DOHH2 (cell line): ENCODE data around the gene MUC13.

Source experiments
- H3F3A ChIP-seq: fragments of 200-600 bp; sonication (generic), shearing (Covaris generic); 2 replicates; pipeline ENCODE4 v1.6.0; 2016; ENCODE audit warnings: antibody characterized with exemption, mild to moderate bottlenecking; ENCODE audit not compliant: control insufficient read depth, insufficient read depth
- H3K27ac ChIP-seq: fragments of 200-600 bp; sonication (generic); 2 replicates; pipeline ENCODE4 v1.5.1; 2014; ENCODE audit warnings: low read depth, mild to moderate bottlenecking, low read length, moderate library complexity
- H3K27me3 ChIP-seq: fragments of 200-600 bp; sonication (generic); 2 replicates; pipeline ENCODE4 v1.6.1; 2014; ENCODE audit warnings: mild to moderate bottlenecking, low read length, mixed read lengths; ENCODE audit not compliant: control insufficient read depth
- H3K36me3 ChIP-seq: fragments of 200-600 bp; sonication (generic); 2 replicates; pipeline ENCODE4 v1.6.1; 2014; ENCODE audit warnings: mild to moderate bottlenecking, low read length, moderate library complexity, mixed read lengths; ENCODE audit not compliant: control insufficient read depth
- H3K4me1 ChIP-seq: fragments of 200-600 bp; sonication (generic); 2 replicates; pipeline ENCODE4 v1.6.1; 2014; ENCODE audit warnings: mild to moderate bottlenecking, low read length, mixed read lengths; ENCODE audit not compliant: control insufficient read depth
- H3K4me2 ChIP-seq: fragments of 200-600 bp; sonication (generic); 2 replicates; pipeline ENCODE4 v1.6.0; 2014; ENCODE audit warnings: mild to moderate bottlenecking, low read length, moderate library complexity
- H3K4me3 ChIP-seq: fragments of 200-600 bp; sonication (generic); 2 replicates; pipeline ENCODE4 v1.5.1; 2014; ENCODE audit warnings: mild to moderate bottlenecking, low read length, mixed read lengths
- H3K79me2 ChIP-seq: fragments of 200-600 bp; sonication (generic); 2 replicates; pipeline ENCODE4 v1.6.1; 2014; ENCODE audit warnings: mild to moderate bottlenecking, low read length, mixed read lengths; ENCODE audit not compliant: control insufficient read depth
- H3K9me2 ChIP-seq: fragments of 200-600 bp; sonication (generic); replicated peaks from 2 replicates; pipeline ENCODE4 v1.6.1; 2014; ENCODE audit warnings: mild to moderate bottlenecking, low read length, mixed read lengths; ENCODE audit not compliant: control insufficient read depth
- H3K9me3 ChIP-seq: fragments of 200-600 bp; sonication (generic); 2 replicates; pipeline ENCODE4 v1.6.1; 2014; ENCODE audit warnings: antibody characterized with exemption, low read length, mixed read lengths; ENCODE audit not compliant: control insufficient read depth, insufficient read depth
- H4K20me1 ChIP-seq: fragments of 200-600 bp; sonication (generic); 2 replicates; pipeline ENCODE4 v1.6.0; 2014; ENCODE audit warnings: low read depth, mild to moderate bottlenecking, antibody characterized with exemption, low read length, moderate library complexity; ENCODE audit not compliant: control insufficient read depth, insufficient read depth
- EZH2phosphoT487 ChIP-seq: fragments of 200-600 bp; sonication (generic); IDR thresholded peaks from 2 replicates; pipeline ENCODE4 v1.6.1; 2017; ENCODE audit warnings: borderline replicate concordance, mild to moderate bottlenecking, antibody characterized with exemption, low read length, moderate library complexity, mixed read lengths
- TF ChIP-seq, protein P1 (sequence below): fragments of 200-600 bp; sonication (generic); IDR thresholded peaks from one replicate; pipeline ENCODE4 v1.5.1; 2014; ENCODE audit warnings: antibody characterized with exemption, mild to moderate bottlenecking, low read depth, low read length; ENCODE audit not compliant: poor library complexity, severe bottlenecking

MUC13 gene

DNA sequence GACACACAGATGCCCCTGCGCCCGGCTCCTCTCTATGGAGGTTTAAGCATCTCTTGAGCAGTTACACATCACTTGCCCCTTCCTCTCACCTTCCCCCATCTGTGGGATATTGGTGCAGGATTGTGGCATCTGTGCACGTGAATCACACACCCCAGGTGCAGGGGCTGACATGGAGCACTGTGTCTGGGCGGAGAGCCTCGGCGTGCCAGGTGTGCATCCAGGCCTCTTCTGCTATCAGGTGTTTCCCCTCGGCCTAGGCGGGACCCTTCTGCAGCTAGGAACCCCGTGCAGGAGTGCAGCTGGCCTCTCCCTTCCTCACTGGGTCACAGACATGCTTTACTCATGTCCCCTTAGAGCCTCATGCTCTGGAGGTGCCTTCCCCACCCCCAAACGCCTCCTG lies 33.4 kb upstream of the MUC13 start:
- Histone ChIP-seq H4K20me1 (no peaks in the 10 kb centered on the region), H3K36me3 (no peaks in the 10 kb centered on the region), H3K9me3 (no peaks in the 10 kb centered on the region), H3K9me2 (no peaks in the 10 kb centered on the region), H3K27ac (no peak overlapping the region), H3K4me2 (no peak overlapping the region), H3K4me3 (no peak overlapping the region), H3K4me1 (no peaks in the 10 kb centered on the region), H3K79me2 (no peaks in the 10 kb centered on the region), H3K27me3 (no peaks in the 10 kb centered on the region), H3F3A (no peaks in the 10 kb centered on the region)
- no peak for TF ChIP-seq EZH2phosphoT487

- H3K9me2 ChIP-seq, result no peaks in the 10 kb centered on the region
- H3K27ac ChIP-seq, result no peak overlapping the region
- no peaks in the 10 kb centered on the region for H3K36me3 ChIP-seq
- H3K4me3 ChIP-seq, result no peak overlapping the region
- no peaks in the 10 kb centered on the region for H4K20me1 ChIP-seq
- H3K27me3 ChIP-seq, result peaks cover 3% of the 10 kb centered on the region; the same call in 1 of the 2 replicates
- H3F3A ChIP-seq, result no peaks in the 10 kb centered on the region
- no peak overlapping the region for H3K4me2 ChIP-seq
- H3K4me1 ChIP-seq, result no peaks in the 10 kb centered on the region
- no peaks in the 10 kb centered on the region for H3K79me2 ChIP-seq
- TF ChIP-seq EZH2phosphoT487, result no peak
- TF ChIP-seq, protein P1, sequence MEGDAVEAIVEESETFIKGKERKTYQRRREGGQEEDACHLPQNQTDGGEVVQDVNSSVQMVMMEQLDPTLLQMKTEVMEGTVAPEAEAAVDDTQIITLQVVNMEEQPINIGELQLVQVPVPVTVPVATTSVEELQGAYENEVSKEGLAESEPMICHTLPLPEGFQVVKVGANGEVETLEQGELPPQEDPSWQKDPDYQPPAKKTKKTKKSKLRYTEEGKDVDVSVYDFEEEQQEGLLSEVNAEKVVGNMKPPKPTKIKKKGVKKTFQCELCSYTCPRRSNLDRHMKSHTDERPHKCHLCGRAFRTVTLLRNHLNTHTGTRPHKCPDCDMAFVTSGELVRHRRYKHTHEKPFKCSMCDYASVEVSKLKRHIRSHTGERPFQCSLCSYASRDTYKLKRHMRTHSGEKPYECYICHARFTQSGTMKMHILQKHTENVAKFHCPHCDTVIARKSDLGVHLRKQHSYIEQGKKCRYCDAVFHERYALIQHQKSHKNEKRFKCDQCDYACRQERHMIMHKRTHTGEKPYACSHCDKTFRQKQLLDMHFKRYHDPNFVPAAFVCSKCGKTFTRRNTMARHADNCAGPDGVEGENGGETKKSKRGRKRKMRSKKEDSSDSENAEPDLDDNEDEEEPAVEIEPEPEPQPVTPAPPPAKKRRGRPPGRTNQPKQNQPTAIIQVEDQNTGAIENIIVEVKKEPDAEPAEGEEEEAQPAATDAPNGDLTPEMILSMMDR, result no peak
- no peaks in the 10 kb centered on the region for H3K9me3 ChIP-seq
Observed at GRCh38 chr3:124966521-124967445, 32.2 kb upstream of the MUC13 start.

DNA sequence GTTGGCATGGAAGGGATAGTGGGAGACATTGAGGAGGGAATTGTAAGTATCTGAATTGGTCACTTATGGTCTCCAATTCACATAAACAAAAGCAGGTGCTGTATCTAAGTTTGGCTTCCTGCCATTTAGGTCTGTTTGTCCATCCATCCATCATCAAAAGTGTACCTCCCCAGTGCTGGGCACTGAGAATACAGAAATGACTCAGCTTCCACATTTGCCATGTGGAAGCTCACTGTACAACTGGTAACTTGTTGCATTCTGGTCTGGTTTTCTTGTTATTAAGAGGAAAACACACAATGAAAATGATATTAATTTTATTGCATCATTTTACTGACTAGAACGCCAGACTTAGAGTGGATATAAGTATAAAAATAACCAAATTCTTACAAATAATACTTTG lies 30.9 kb upstream of the MUC13 start:
- no peaks in the 10 kb centered on the region for H3K36me3 ChIP-seq
- H3K4me2 ChIP-seq, result no peak overlapping the region
- H3K4me1 ChIP-seq, result no peaks in the 10 kb centered on the region
- no peak for TF ChIP-seq EZH2phosphoT487
- TF ChIP-seq, protein P1, result no peak
- H3K9me2 ChIP-seq, result no peaks in the 10 kb centered on the region
- H3F3A ChIP-seq, result no peaks in the 10 kb centered on the region
- H3K27ac ChIP-seq, result no peak overlapping the region
- peaks cover 3% of the 10 kb centered on the region; the same call in 1 of the 2 replicates for H3K27me3 ChIP-seq
- no peaks in the 10 kb centered on the region for H4K20me1 ChIP-seq
- no peak overlapping the region for H3K4me3 ChIP-seq
- H3K9me3 ChIP-seq, result no peaks in the 10 kb centered on the region
- H3K79me2 ChIP-seq, result no peaks in the 10 kb centered on the region

- H3K9me2 ChIP-seq, result no peaks in the 10 kb centered on the region
- H3K4me1 ChIP-seq, result no peaks in the 10 kb centered on the region
- H3K27ac ChIP-seq, result no peak overlapping the region
- H3K9me3 ChIP-seq, result no peaks in the 10 kb centered on the region
- H4K20me1 ChIP-seq, result no peaks in the 10 kb centered on the region
- H3K4me2 ChIP-seq, result no peak overlapping the region
- no peak overlapping the region for H3K4me3 ChIP-seq
- H3F3A ChIP-seq, result no peaks in the 10 kb centered on the region
- peaks cover 3% of the 10 kb centered on the region; the same call in 1 of the 2 replicates for H3K27me3 ChIP-seq
- H3K79me2 ChIP-seq, result no peaks in the 10 kb centered on the region
- H3K36me3 ChIP-seq, result no peaks in the 10 kb centered on the region
- TF ChIP-seq, protein P1, result no peak
- no peak for TF ChIP-seq EZH2phosphoT487
Observed at GRCh38 chr3:124964387-124964786, 29.8 kb upstream of the MUC13 start.
